ENCODE data around the gene STAT5B. TPM values are rescaled to one million over a fixed set of nuclear protein-coding genes. Genes with fewer than 3 reads are reported as not detected.

Gene STAT5B
- total RNA-seq, 1 donor from 2014 or later, result 23.1 TPM

- H3K4me1 Mint-ChIP-seq (ENCODE audit: low read depth, unreplicated experiment), result peaks cover 8% of the 10 kb centered on the region
- no peak for DNase-seq (ENCODE audit: low read depth)
- Histone ChIP-seq H3K27ac (ENCODE audit: low read depth, low read length) (no peak overlapping the region), H2AFZ (ENCODE audit: low read depth, low read length) (no peak overlapping the region), H3K9ac (ENCODE audit: low read length) (no peak overlapping the region), H4K20me1 (ENCODE audit: insufficient read depth, low read length) (peaks cover 4% of the 10 kb centered on the region), H3K4me1 (ENCODE audit: insufficient read depth, low read length) (peaks cover 13% of the 10 kb centered on the region), H3K4me3 (ENCODE audit: insufficient read depth, low read depth, low read length) (no peak overlapping the region), H3K36me3 (ENCODE audit: insufficient read depth, low read length) (no peaks in the 10 kb centered on the region), H3K4me2 (ENCODE audit: low read length) (peak overlapping the region; percentile 32), H3K9me3 (ENCODE audit: insufficient read depth, low read depth, low read length) (no peaks in the 10 kb centered on the region), H3K27me3 (ENCODE audit: insufficient read depth, low read length) (peaks cover 28% of the 10 kb centered on the region), H3K79me2 (ENCODE audit: insufficient read depth, low read length) (no peaks in the 10 kb centered on the region)
- TF ChIP-seq CTCF (IDR thresholded peaks at IDR 0.05; ENCODE audit: insufficient read depth, low read depth, low read length), result no peak
- no peak for TF ChIP-seq EZH2 (IDR thresholded peaks at IDR 0.05; ENCODE audit: insufficient read depth, low read length)
- no peak overlapping the region for H3K27ac Mint-ChIP-seq (ENCODE audit: unreplicated experiment)
- H3K27me3 Mint-ChIP-seq (ENCODE audit: low read depth, unreplicated experiment), result peaks cover 58% of the 10 kb centered on the region
- no peaks in the 10 kb centered on the region for H3K36me3 Mint-ChIP-seq (ENCODE audit: low read depth, unreplicated experiment)
- H3K9me3 Mint-ChIP-seq (ENCODE audit: unreplicated experiment), result no peaks in the 10 kb centered on the region
- peak overlapping the region; percentile 34 for H3K4me3 Mint-ChIP-seq (ENCODE audit: unreplicated experiment)
- FAIRE-seq, result no peak
These were observed 96.2 kb downstream of the STAT5B start for GRCh38 chr17:42179911-42180410.

GRCh38 chr17:42179335-42179734, 96.9 kb downstream of the STAT5B start:
- Histone ChIP-seq H2AFZ (ENCODE audit: low read depth, low read length) (no peak overlapping the region), H3K4me1 (ENCODE audit: insufficient read depth, low read length) (peaks cover 10% of the 10 kb centered on the region), H3K4me3 (ENCODE audit: insufficient read depth, low read depth, low read length) (no peak overlapping the region), H3K9me3 (ENCODE audit: insufficient read depth, low read depth, low read length) (no peaks in the 10 kb centered on the region), H3K9ac (ENCODE audit: low read length) (no peak overlapping the region), H3K79me2 (ENCODE audit: insufficient read depth, low read length) (no peaks in the 10 kb centered on the region), H3K27me3 (ENCODE audit: insufficient read depth, low read length) (peaks cover 31% of the 10 kb centered on the region), H3K27ac (ENCODE audit: low read depth, low read length) (no peak overlapping the region), H3K4me2 (ENCODE audit: low read length) (no peak overlapping the region), H3K36me3 (ENCODE audit: insufficient read depth, low read length) (no peaks in the 10 kb centered on the region), H4K20me1 (ENCODE audit: insufficient read depth, low read length) (peaks cover 4% of the 10 kb centered on the region)
- Mint-ChIP-seq H3K4me1 (ENCODE audit: low read depth, unreplicated experiment) (peaks cover 8% of the 10 kb centered on the region), H3K27ac (ENCODE audit: unreplicated experiment) (no peak overlapping the region), H3K27me3 (ENCODE audit: low read depth, unreplicated experiment) (peaks cover 61% of the 10 kb centered on the region), H3K36me3 (ENCODE audit: low read depth, unreplicated experiment) (no peaks in the 10 kb centered on the region), H3K4me3 (ENCODE audit: unreplicated experiment) (no peak overlapping the region), H3K9me3 (ENCODE audit: unreplicated experiment) (no peaks in the 10 kb centered on the region)
- no peak for DNase-seq (ENCODE audit: low read depth)
- TF ChIP-seq CTCF (IDR thresholded peaks at IDR 0.05; ENCODE audit: insufficient read depth, low read depth, low read length) (no peak), EZH2 (IDR thresholded peaks at IDR 0.05; ENCODE audit: insufficient read depth, low read length) (no peak)
- no peak for FAIRE-seq

GRCh38 chr17:42178817-42179216, 97.4 kb downstream of the STAT5B start:
- Histone ChIP-seq H3K4me1 (ENCODE audit: insufficient read depth, low read length) (peaks cover 6% of the 10 kb centered on the region), H3K27ac (ENCODE audit: low read depth, low read length) (no peak overlapping the region), H3K9ac (ENCODE audit: low read length) (no peak overlapping the region), H3K4me2 (ENCODE audit: low read length) (no peak overlapping the region), H3K79me2 (ENCODE audit: insufficient read depth, low read length) (no peaks in the 10 kb centered on the region), H3K9me3 (ENCODE audit: insufficient read depth, low read depth, low read length) (no peaks in the 10 kb centered on the region), H3K36me3 (ENCODE audit: insufficient read depth, low read length) (no peaks in the 10 kb centered on the region), H3K27me3 (ENCODE audit: insufficient read depth, low read length) (peaks cover 33% of the 10 kb centered on the region), H2AFZ (ENCODE audit: low read depth, low read length) (no peak overlapping the region), H4K20me1 (ENCODE audit: insufficient read depth, low read length) (peaks cover 4% of the 10 kb centered on the region), H3K4me3 (ENCODE audit: insufficient read depth, low read depth, low read length) (no peak overlapping the region)
- Mint-ChIP-seq H3K36me3 (ENCODE audit: low read depth, unreplicated experiment) (no peaks in the 10 kb centered on the region), H3K27me3 (ENCODE audit: low read depth, unreplicated experiment) (peaks cover 63% of the 10 kb centered on the region), H3K4me3 (ENCODE audit: unreplicated experiment) (no peak overlapping the region), H3K4me1 (ENCODE audit: low read depth, unreplicated experiment) (peaks cover 7% of the 10 kb centered on the region), H3K27ac (ENCODE audit: unreplicated experiment) (no peak overlapping the region), H3K9me3 (ENCODE audit: unreplicated experiment) (no peaks in the 10 kb centered on the region)
- DNase-seq (ENCODE audit: low read depth) (no peak), FAIRE-seq (no peak)
- TF ChIP-seq EZH2 (IDR thresholded peaks at IDR 0.05; ENCODE audit: insufficient read depth, low read length), result no peak
- no peak for TF ChIP-seq CTCF (IDR thresholded peaks at IDR 0.05; ENCODE audit: insufficient read depth, low read depth, low read length)

Data from astrocyte (in vitro differentiated cells and primary cell).